PC-3 (cell line): ENCODE data around the gene LDLRAP1. TPM values are rescaled to one million over a fixed set of nuclear protein-coding genes. Genes with fewer than 3 reads are reported as not detected.

Source experiments
- ATAC-seq: fragments of 200-7000 bp; cut with Tn5 transposase; 2 replicates; pipeline ENCODE4 v1.9.1; 2020; ENCODE audit warnings: mild to moderate bottlenecking, moderate library complexity
- BruUV-seq: library from RNA; stranded (reverse); fragments of 400-500 nt; replicated peaks from 2 replicates; lab custom pipeline; 2021; lab: Mats Ljungman, UMichigan
- CTCF ChIA-PET: fragments of 300-600 bp; sonication (Branson Sonifier 250); formaldehyde crosslinking; loops from one replicate; lab custom pipeline; 2022; ENCODE audit warnings: antibody characterized with exemption; lab: Charles Lee
- POLR2A ChIA-PET: fragments of 300-600 bp; sonication (Branson Sonifier 250); formaldehyde crosslinking; loops from one replicate; lab custom pipeline; 2022; ENCODE audit warnings: antibody characterized with exemption; ENCODE audit not compliant: unreplicated experiment; lab: Charles Lee
- DNase-seq: peaks from one replicate; pipeline ENCODE4 v3.0.0-alpha.2; 2015
- H2AFZ ChIP-seq: fragments of 300-600 bp; sonication (generic); 2 replicates; pipeline ENCODE4 v1.6.0; 2016; ENCODE audit warnings: antibody characterized with exemption, low read length
- H3F3A ChIP-seq: fragments of 300-600 bp; sonication (generic); one replicate; pipeline ENCODE4 v1.6.0; 2017; ENCODE audit warnings: antibody characterized with exemption, low read length, control low read depth, mild to moderate bottlenecking; ENCODE audit not compliant: unreplicated experiment
- H3K27ac ChIP-seq: fragments of 300-600 bp; sonication (generic); 2 replicates; pipeline ENCODE4 v1.5.1; 2016; ENCODE audit warnings: mild to moderate bottlenecking, low read length
- H3K27me3 ChIP-seq: fragments of 300-600 bp; sonication (generic); 2 replicates; pipeline ENCODE4 v1.6.1; 2016; ENCODE audit warnings: low read length, mixed read lengths
- H3K36me3 ChIP-seq: fragments of 300-600 bp; sonication (generic); 2 replicates; pipeline ENCODE4 v1.6.1; 2016; ENCODE audit warnings: low read depth, mixed run types, low read length, mixed read lengths
- H3K4me1 ChIP-seq: fragments of 300-600 bp; sonication (generic); 2 replicates; pipeline ENCODE4 v1.5.1; 2016; ENCODE audit warnings: low read length; ENCODE audit not compliant: insufficient read depth
- H3K4me2 ChIP-seq: fragments of 300-600 bp; sonication (generic); 2 replicates; pipeline ENCODE4 v1.6.0; 2016; ENCODE audit warnings: low read length
- H3K4me3 ChIP-seq: fragments of 300-600 bp; sonication (generic); 2 replicates; pipeline ENCODE4 v1.5.1; 2016; ENCODE audit warnings: mild to moderate bottlenecking, low read length, mixed read lengths
- H3K79me2 ChIP-seq: fragments of 300-600 bp; sonication (generic); 2 replicates; pipeline ENCODE4 v1.6.1; 2017; ENCODE audit warnings: low read length, mixed read lengths
- H3K9ac ChIP-seq: fragments of 300-600 bp; sonication (generic); 2 replicates; pipeline ENCODE4 v1.6.0; 2016; ENCODE audit warnings: mild to moderate bottlenecking, low read length
- H3K9me2 ChIP-seq: fragments of 300-600 bp; sonication (generic); replicated peaks from 2 replicates; pipeline ENCODE4 v1.6.1; 2016; ENCODE audit warnings: mixed run types, low read length, mixed read lengths
- H3K9me3 ChIP-seq: fragments of 300-600 bp; sonication (generic); 2 replicates; pipeline ENCODE4 v1.6.1; 2016; ENCODE audit warnings: low read length, mixed read lengths
- H4K20me1 ChIP-seq: fragments of 300-600 bp; sonication (generic); 2 replicates; pipeline ENCODE4 v1.6.1; 2016; ENCODE audit warnings: low read length, mixed read lengths
- EZH2 ChIP-seq: fragments of 300-600 bp; sonication (generic); IDR thresholded peaks from one replicate; pipeline ENCODE4 v1.6.1; 2017; ENCODE audit warnings: antibody characterized with exemption, mild to moderate bottlenecking, low read length; ENCODE audit not compliant: unreplicated experiment
- EZH2phosphoT487 ChIP-seq: fragments of 300-600 bp; sonication (generic); IDR thresholded peaks from 2 replicates; pipeline ENCODE4 v1.6.1; 2018; ENCODE audit warnings: mild to moderate bottlenecking, antibody characterized with exemption, low read length, borderline replicate concordance
- intact Hi-C: fragments of 100-400 bp; cut with micrococcal nuclease; formaldehyde crosslinking; loops from 2 replicates; pipeline ENCODE4 v1.9.0; 2023
- total RNA-seq: library from RNA; depleted of rRNA; stranded (reverse); fragments of >200 nt; gene quantifications from 2 replicates; pipeline ENCODE4 v1.2.3, GENCODE V29; 2014
- TF ChIP-seq, protein P1 (sequence below): fragments of 300-600 bp; sonication (generic); conservative IDR thresholded peaks from 2 replicates; pipeline ENCODE4 v1.5.1; 2017; ENCODE audit warnings: antibody characterized with exemption, low read depth, mild to moderate bottlenecking, low read length

The LDLRAP1 gene
- total RNA-seq, 1 experiment from 2014 or later, result 26.5 TPM

DNA sequence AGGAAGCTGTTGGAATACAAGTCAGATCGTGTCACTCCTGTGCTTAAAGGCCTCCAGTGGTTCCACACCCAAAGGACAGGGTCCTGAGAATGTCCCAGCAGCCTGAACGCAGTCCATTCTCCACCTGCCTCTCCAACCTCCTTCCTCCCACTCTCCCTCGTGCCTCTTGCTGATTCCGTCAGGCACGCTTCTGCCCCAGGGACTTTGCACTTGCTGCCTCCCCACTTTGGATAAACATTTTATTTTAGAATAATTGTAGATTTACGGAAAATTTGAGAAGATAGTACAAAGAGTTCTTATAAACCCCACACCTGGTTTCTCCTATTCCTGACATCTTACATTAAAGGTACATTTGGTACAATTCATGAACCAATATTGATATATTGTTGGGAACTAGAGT lies 28.4 kb upstream of the LDLRAP1 start:
- H3K9ac ChIP-seq, result no peak overlapping the region
- no peaks in the 10 kb centered on the region for H3K4me1 ChIP-seq
- ATAC-seq (no peak), DNase-seq (no peak)
- no peaks in the 10 kb centered on the region for H4K20me1 ChIP-seq
- no peak overlapping the region for H3K27ac ChIP-seq
- H3F3A ChIP-seq, result no peaks in the 10 kb centered on the region
- POLR2A ChIA-PET, result no interaction called here
- no peaks in the 10 kb centered on the region for H3K9me3 ChIP-seq
- H3K36me3 ChIP-seq, result no peaks in the 10 kb centered on the region
- no peaks in the 10 kb centered on the region for H3K27me3 ChIP-seq
- no peak overlapping the region for H2AFZ ChIP-seq
- CTCF ChIA-PET, result no interaction called here
- intact Hi-C loops, result no loop called here
- no TSS peak for BruUV-seq
- H3K79me2 ChIP-seq, result no peaks in the 10 kb centered on the region
- H3K4me2 ChIP-seq, result no peak overlapping the region
- H3K9me2 ChIP-seq, result no peaks in the 10 kb centered on the region
- no peak overlapping the region for H3K4me3 ChIP-seq
- no peak for TF ChIP-seq EZH2phosphoT487
- no peak for TF ChIP-seq EZH2
- TF ChIP-seq, protein P1, sequence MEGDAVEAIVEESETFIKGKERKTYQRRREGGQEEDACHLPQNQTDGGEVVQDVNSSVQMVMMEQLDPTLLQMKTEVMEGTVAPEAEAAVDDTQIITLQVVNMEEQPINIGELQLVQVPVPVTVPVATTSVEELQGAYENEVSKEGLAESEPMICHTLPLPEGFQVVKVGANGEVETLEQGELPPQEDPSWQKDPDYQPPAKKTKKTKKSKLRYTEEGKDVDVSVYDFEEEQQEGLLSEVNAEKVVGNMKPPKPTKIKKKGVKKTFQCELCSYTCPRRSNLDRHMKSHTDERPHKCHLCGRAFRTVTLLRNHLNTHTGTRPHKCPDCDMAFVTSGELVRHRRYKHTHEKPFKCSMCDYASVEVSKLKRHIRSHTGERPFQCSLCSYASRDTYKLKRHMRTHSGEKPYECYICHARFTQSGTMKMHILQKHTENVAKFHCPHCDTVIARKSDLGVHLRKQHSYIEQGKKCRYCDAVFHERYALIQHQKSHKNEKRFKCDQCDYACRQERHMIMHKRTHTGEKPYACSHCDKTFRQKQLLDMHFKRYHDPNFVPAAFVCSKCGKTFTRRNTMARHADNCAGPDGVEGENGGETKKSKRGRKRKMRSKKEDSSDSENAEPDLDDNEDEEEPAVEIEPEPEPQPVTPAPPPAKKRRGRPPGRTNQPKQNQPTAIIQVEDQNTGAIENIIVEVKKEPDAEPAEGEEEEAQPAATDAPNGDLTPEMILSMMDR, result no peak

DNA sequence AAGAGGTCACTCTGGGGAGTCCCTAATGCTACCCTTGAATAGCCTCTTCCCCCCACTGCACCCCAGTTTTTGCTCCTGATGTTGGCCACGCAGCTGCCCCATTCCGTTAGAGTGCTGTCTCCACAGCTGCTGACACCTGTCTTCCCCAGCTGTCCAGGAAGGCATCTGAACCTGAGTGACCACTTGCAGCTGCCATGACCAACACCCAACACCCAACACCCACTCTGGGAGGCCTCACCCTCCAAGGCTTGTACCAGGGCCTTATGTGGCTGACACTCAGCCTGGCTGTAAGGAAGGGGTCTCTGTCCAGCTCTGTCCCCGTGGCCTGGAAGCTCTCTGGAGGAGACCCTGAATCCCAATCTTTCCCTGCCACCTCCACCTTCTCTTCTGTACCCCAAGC lies 26.7 kb upstream of the LDLRAP1 start:
- Histone ChIP-seq H3K4me3 (no peak overlapping the region), H3K9me2 (no peaks in the 10 kb centered on the region), H3K4me1 (no peaks in the 10 kb centered on the region), H3K36me3 (no peaks in the 10 kb centered on the region), H3F3A (no peaks in the 10 kb centered on the region), H3K27me3 (no peaks in the 10 kb centered on the region), H3K4me2 (no peak overlapping the region), H3K9ac (no peak overlapping the region), H2AFZ (no peak overlapping the region), H4K20me1 (no peaks in the 10 kb centered on the region), H3K27ac (no peak overlapping the region), H3K79me2 (no peaks in the 10 kb centered on the region), H3K9me3 (no peaks in the 10 kb centered on the region)
- ATAC-seq (no peak), DNase-seq (no peak)
- ChIA-PET CTCF (interaction anchor here (0.5 kb wide), 1 partner anchor 710 kb away, joined by 8 read pairs; no protein-coding TSS in a partner anchor), POLR2A (no interaction called here)
- no TSS peak for BruUV-seq
- no peak for TF ChIP-seq EZH2phosphoT487
- TF ChIP-seq, protein P1, result no peak
- TF ChIP-seq EZH2, result no peak
- intact Hi-C loops, result no loop called here

- intact Hi-C loops, result no loop called here
- no peak overlapping the region for H2AFZ ChIP-seq
- H4K20me1 ChIP-seq, result no peaks in the 10 kb centered on the region
- ChIA-PET POLR2A (no interaction called here), CTCF (no interaction called here)
- no peak for TF ChIP-seq EZH2
- TF ChIP-seq, protein P1, result no peak
- no peak for TF ChIP-seq EZH2phosphoT487
- BruUV-seq, result no TSS peak
- H3K4me2 ChIP-seq, result no peak overlapping the region
- H3K36me3 ChIP-seq, result no peaks in the 10 kb centered on the region
- no peaks in the 10 kb centered on the region for H3K9me3 ChIP-seq
- no peaks in the 10 kb centered on the region for H3K79me2 ChIP-seq
- no peak overlapping the region for H3K9ac ChIP-seq
- H3K9me2 ChIP-seq, result no peaks in the 10 kb centered on the region
- no peaks in the 10 kb centered on the region for H3K27me3 ChIP-seq
- DNase-seq (no peak), ATAC-seq (no peak)
- no peaks in the 10 kb centered on the region for H3K4me1 ChIP-seq
- no peak overlapping the region for H3K27ac ChIP-seq
- no peak overlapping the region for H3K4me3 ChIP-seq
- H3F3A ChIP-seq, result no peaks in the 10 kb centered on the region
Measured at GRCh38 chr1:25517476-25518394, 25.7 kb upstream of the LDLRAP1 start.
